HG02870 (cell line): ENCODE measurements around the gene CSAD.

Experiments
- ATAC-seq: cut with Tn5 transposase; IDR thresholded peaks from one replicate; pipeline ENCODE4 v1.9.1; 2021; ENCODE audit warnings: mild to moderate bottlenecking, moderate library complexity; ENCODE audit not compliant: unreplicated experiment

CSAD gene, protein sequence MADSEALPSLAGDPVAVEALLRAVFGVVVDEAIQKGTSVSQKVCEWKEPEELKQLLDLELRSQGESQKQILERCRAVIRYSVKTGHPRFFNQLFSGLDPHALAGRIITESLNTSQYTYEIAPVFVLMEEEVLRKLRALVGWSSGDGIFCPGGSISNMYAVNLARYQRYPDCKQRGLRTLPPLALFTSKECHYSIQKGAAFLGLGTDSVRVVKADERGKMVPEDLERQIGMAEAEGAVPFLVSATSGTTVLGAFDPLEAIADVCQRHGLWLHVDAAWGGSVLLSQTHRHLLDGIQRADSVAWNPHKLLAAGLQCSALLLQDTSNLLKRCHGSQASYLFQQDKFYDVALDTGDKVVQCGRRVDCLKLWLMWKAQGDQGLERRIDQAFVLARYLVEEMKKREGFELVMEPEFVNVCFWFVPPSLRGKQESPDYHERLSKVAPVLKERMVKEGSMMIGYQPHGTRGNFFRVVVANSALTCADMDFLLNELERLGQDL

DNA sequence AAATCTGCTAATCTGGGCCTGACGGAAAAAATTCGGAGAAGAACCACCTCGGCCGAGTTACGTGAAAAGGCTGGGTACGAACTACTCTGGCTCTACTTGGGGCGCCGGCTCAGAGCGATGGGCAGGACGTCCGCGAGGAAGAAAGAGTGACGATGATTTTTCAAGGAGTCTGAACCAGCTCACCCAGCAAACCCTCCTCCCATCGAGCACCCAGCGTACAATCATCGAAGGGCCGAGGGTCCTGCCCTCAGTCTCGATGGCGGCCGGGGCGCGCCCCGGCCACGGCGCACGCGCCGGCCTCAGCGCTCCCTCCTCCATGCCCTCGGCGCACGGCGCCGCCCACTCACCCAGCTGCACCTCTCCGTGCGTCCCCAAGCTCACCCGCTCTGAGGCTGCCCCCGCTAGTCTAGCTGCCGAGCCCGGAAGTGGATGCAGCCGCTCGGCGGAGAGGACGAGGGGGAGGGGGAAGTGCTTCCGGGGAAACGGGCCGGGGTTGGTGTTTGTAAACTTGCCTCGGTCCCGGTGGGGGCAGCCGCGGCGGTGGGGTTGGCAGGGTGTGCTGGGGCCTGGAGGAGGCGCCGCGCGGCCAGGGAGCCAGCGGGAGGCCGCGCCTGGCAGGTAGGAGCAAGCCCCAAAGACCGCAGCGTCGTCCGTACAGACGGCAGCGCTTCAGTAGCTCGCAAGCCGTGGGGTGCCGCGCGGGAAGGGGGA is at the start of gene CSAD, which contains the start of gene ZNF740:
CSAD (minus strand) TSS at position 706 of the 711 bp plus-strand sequence. CDS start 7,455 bp downstream, outside the sequence.
ZNF740 (plus strand) TSS at position 503 of the 711 bp plus-strand sequence. CDS start 1,262 bp downstream, outside the sequence.
- ATAC-seq: peak; percentile 95

DNA sequence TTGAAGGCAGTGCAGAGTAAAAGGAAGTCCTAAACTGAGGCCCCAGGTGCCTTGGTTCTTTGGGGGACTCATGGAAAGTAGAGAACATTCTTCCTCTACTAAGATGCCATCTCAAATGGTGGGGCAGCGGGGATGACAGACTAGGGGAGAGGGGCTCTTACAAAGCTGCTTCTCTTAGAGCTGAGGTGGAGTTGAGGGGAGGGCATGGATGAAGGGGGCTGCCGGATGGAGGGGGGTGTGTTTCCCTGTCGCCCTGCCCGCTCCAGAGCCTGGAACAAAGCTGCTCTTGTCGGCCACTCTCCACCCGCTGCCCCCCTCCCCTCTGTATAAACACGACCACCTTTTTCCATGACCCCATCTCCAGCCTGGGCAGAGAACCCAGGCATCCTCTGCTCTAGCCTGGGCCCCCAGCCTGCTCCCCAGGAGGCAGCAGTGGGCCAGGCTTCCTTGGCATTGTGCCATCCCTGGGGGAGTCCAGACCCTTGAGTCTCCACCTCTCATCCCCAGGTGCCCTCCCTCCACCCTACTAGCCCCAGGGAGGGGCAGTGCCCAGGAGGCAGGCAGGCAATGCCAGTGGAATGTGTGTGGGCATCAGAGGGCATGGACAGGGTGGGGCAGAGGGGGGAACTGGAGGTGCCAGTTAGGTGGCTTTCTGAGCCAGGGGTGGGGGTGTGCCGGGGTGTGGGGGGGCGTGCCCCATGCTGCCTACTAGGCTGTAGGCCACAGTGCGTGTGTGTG is 49.6 kb upstream of the CSAD start:
- no peak for ATAC-seq

DNA sequence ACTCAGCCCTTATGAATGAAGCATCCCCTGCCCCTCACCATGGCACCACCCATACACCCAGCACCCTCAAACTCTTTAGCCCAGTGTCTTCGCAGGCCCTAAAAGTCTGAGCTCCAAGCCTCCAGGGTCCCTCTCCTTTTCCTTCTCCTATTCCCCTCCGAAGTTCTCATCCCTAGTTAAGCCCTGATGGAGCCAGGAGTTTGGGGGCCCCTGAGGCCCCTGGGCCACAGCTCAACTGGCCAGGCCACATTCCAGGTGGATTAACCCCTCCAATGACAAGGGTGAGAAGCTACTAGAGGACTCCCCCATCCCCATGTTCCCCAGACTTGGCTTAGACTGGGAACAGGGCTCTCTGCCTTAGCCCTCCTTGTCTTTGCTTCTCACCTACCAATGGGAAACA is 48.7 kb upstream of the CSAD start:
- ATAC-seq: no peak

DNA sequence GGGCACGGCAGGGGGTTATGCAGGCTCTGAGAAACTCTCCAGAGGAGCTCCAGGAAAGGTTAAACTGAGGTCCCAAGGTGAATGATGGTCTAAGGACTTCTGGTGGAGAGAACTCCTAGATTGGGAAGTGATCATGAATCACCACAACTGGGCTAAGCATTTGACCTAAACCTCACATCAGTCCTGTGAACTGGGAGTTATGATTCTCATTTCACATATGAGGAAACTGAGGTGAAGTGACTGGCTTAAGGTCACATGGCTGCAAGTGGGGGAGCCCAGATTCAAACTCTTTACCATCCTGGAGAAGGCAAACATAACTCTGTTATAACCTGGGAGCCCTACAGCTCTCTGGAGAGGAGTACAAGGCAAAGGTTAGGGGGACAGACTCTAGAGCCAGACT is 47.1 kb upstream of the CSAD start:
- ATAC-seq: no peak

DNA sequence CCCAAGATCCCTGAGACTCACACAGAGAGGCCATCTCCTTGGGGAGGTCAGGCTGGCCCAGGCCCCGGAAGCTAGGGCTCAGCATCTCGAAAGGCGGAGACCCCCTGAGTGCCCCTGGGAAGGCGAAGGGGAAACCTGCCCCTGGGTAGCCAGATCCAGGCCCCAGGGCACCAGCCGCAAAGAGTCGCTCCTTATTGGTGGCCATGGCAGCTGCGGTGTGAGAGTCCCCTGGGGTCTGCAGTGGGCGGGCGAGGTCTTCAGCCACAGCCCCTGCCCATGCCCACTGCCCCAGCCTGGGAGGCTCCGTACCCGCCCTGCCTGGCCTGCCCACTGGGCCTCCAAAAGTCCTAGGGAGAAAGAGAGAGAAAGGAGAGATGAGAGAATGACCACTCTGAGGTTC is 46.6 kb upstream of the CSAD start:
- ATAC-seq: no peak

DNA sequence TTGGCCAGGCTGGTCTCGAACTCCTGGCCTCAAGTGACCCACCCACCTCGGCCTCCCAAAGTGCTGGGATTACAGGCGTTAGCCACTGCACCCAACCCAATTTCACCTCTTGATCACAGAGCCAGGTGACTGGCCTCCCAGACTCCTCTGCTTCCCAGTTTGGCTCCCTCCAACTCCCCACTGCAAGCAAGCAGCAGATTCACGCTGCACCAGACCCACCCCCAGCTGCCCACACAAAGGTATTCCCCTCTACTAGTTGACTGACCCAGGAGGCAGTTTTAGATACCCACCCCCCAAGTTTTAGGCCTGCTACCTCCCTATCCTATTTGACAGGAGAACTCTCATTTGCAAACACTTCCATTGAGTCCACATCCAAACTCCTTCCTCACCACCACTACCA is 46.1 kb upstream of the CSAD start:
- no peak for ATAC-seq

DNA sequence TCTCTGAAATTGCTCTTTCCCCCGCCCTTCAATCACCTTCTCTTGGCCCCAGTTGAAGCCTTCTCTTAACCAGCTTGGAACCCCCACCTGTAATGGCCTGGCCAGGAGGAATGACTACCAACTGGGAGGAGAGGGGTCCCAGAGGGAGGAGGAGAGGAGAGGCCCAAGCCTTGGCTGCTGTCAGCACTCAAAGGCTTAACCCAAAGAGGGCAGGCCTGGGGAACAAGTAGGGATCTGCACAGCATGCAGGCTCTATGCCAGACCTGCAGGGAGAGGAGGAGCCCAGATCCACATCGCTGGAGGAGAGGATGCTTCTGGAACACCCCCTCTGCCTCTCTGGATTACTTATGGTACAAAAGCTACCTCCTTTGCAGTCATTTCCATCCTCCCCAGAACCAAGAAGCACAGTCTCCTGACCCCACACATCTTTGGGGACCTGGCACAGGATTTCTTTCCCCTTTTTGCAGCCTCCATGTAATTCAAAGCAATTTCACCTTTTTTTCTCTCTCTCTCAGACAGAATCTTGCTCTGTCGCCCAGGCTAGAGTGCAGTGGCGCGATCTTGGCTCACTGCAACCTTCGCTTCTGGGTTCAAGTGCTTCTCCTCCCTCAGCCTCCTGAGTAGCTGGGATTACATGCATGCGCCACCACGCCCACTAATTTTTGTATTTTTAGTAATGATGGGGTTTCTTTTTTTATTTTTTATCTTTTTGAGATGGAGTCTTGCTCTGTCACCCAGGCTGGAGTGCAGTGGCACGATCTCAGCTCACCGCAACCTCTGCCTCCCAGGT is 45.1 kb upstream of the CSAD start:
- no peak for ATAC-seq

DNA sequence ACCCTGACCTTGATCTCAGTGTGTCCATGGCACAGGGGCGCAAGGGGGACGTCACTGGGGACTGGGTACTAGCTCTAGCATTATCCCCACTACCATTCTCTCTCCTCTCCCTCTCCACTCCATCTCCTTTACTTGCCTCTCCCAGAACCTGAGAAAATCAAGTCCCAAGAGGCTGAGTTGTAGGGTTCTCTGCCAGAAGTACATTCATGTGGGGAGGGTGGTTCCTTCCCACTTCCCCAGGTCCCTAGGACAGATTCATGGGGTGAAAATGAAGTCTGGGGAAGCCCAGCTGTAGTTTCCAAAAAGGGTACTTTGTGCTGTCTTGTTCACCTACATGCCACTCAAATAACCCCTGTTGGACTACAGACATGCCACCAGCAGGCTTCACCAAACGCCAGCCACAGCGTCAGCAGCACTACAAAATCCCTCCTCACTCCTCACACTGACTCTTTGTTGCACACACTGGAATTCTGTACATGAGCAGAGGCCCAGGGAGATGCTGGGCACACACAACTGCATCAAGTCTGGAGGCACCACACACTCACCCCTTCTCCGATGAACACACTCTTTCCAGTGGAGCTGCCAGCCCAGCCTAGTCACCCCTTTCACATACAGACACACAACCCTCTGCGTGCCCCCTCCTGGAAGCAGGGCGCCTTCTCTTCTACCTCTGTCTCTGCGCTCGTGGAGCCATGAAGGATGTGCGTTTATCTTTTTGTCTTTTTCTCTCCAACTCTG is 44.3 kb upstream of the CSAD start:
- no peak for ATAC-seq

DNA sequence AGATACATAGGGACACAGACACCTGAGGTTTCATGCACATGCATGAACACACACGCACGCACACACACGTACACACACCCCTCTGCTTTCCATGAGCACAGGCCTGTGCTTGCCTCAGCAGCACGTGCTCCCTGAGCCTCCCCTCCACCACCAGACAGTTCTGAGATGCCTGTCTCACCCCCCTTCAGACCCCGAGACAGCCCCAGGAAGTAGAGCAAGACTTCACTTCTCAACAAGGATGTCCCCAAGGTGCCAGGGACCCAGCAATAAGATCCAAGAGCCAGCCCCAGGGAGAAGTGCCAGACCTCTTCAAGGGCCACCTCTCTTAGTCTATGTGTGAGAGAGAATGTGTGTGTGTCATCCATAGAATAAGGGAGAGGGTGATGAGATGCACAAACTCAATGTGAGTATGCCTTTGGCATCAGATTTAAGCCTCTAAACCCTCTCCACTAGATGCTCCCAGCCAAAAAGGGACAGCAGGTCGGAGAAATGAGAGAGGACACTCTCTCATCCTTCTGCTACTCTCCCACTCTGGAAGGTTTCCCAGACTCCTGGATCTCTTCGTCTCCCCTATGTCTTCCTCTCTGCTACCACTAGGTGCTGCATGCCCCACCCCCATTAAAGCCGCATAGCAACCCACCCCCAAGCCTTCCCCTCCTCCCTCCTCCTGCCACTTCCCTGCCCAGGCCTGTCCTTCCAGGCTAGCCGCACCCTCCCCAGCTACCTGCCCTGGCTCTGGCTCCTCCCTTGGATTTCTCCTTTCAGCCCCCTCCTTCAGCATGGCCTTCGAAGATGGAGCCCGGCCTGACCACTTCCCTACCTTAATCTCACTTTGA is 43.6 kb upstream of the CSAD start:
- no peak for ATAC-seq

DNA sequence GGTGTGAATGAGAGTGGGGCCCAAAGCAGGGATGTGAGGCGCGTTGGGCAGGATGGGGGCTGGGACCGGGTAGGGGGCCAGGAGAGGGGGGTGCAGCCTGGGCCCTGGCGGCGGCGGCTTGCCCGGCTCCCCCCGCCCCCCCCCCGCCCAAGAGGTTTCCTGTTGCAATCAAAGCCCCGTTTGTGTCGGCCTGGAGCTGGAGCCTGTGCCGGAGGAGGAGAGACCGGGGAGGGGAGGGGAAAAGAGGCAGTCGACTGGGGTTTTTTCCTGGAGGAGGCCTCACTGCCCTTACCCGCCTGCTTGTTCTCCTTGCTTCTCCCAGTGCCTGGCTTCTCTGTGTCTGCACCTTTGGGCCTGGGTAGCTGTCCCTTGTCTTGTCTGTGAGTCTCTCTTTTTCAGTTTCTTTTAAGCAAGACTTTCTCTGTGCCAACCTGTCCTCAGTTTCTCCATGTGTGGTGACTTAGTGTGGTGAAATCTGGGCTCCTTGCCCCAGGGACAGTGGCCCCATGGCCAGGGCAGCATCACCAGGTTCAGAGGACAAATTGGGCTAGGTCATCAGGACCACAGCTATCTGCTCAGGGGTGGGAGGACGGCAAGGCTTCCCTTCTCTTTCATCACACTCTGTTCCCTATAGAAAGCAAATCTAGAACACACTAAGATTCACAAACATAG is 42.8 kb upstream of the CSAD start:
- no peak for ATAC-seq

DNA sequence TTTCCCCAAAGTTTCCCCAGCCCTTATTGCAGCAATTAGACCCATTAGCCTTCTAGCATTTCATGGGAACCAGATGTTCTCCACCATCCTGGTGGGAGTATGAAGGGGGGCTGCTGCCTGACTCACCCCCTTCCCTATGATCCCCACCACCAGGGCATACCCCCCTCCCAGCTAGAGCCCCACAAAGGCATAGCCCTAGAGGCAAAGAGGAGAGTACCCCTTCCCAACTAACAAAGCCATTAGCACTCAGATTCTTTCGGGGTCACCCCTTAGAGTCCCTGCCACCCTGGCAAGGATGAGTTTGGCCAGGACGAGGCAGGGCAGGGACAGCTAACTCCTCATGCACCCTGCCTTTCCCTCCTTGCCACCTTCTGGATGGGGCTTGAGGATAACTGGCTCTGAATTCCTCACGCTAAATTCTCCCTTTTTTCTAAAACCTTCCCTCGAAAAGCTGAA is 42.1 kb upstream of the CSAD start:
- ATAC-seq: no peak

DNA sequence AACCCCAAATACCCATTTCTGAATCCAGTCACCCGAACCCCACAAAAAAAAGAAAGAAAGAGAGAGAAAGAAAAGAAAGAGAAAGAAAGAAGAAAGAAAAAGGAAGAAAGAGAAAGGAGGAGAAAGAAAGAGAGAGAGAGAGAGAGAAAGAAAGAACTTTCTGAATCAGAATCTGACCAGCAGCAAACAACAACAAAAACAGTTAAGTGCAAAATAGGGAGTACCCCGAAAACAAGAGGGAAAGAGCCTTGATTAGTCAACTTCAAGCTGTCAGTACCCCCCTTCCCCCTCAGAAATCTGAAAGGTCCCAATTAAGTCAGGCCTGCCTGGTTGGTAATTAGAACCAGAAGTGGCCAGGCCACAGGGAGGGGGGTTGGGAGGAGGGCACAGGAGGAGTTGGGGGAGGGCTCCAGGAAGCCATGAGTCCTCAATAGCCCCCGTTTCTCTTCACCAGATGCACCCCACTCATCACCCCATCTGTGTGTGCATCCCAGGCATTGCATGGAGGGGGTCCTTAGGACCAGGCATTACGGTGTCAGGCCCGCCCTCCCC is 41.5 kb upstream of the CSAD start:
- ATAC-seq: no peak

DNA sequence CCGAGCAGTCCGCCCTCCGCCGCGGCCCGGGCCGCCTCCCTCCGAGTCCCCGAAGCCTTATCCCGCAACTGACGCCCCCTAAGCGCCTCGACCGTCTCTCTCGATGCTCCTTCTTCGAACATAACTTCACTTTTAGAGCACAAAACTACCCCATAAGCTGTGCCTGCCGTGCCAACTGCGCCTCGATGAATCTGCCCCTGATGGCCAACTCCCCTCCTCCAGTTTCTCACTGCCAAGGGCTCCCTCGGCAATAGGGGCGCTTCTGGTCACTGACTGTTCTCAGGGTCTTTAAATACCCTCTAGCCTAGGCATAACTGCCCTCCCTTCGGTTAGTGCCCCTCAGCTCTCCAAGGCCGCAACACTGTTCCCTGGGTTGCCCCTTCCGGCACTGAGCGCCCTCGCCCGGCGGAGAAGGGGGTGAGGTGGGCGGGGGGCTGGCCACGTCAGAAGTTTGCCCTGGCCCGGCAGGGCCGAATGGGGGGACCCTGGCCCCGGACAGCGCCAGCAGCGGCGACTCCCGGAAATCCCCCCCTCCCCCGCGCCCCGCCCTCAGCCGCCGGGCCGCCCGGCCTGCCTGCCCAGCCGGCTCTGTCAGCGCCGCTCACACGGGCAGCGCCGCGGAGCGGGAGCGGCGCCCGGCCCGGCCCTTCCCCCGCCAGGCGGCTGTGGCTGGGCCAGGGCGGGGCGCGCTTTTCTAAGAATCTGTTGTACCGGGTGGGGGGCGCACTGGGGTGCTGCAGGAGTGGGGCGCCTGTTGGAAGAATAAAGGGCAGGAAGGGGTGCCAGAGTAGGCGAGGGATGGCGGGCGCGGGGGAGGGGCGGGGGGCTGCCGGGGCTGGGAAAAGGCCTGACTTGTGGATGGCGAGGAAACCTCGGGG is 40.7 kb upstream of the CSAD start:
- ATAC-seq: no peak

DNA sequence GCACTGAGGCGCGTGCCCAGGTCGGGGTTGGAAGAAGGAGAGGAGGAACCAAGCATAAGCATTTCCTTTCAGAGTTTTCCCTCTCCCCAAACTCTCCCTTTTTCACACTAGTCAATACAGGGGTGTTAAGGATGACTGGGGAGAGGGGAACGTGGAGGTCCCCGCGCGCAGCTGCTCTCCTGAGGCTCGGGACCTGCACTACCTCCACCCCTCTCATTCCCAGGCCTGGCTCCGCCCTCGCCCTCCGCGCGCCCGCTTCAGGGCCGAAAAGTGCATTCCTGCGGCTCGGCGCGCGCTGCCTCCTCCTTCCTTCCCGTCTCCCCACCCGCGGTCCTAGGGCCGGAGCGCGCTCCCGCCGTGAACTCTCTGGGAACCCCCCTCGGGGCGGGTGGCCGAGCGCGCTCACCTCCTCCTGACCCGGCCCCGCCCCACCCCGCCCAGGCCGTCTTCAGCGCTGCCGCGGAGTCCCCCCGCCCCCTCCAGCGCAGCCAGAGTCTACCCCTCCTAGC is 40.0 kb upstream of the CSAD start:
- ATAC-seq: peak; percentile 40

DNA sequence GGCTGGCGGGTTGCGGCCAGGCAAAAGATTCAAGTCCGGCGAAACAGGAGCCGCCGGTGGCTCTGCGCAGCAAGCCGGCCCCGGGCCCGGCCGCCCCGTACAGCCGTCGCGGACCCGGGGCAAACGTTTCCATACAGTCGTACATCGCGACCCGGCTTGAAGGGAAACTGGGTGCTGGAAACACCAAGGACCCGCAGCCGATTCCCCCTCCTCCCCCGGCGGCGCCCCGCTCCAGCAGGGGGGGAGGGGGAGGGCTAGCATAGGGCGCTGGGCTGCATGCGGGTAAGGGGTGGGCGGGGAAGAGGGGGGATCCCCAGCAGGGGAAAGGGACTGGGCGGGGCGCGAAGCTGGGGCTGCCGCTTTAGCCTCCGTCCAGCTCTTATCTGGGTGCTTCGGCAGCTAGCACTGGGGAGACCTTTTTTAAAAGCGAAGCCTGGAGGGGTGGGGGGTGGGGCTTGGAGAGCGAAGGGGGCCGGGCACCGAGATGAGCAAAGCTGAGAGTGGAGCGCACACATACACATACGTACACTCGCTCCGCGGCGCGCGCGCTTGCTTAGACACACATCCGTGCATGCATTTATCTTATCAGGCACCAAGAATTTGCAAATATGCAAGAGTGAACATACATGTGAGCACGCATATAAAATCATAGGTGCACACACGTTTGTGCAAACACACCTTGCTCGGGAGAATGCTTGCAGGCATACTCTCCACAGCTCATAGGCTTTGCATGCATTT is 39.4 kb upstream of the CSAD start:
- peak; percentile 30 for ATAC-seq

DNA sequence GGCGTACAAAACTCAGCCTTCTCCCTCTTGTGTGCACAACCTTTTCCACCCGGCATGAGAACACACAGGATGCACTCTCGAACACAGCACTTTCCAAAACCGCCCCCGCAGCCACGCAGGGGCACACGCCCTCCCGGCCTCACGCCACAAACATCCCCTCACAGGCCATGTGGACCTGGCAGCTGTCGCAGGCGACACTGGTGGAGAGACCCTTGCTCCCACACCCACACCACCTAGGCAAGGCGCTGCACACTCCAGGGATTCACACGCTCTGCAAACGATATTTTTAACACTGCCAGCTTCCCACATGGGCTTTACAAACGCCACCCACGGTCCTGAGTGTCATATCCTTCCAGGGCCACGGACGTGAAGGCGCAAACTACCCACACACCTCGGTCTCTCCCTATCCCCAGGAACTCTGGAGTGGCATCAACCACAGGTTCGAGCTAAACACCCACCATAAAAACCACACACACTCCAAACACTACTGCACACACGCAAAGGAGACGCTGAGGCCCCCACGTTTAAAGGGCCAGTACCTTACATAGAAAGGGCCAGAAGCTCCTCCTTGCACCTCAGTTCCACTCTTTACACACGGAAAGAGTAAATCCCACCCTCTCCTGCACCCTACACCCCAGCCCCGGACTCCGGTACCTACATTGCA is 38.7 kb upstream of the CSAD start:
- peak; percentile 22 for ATAC-seq
